SH-SY5Y (cell line): ENCODE results near the gene ENAH.

Experiments
- GATA2 ChIP-seq: IDR thresholded peaks from 2 replicates; pipeline ENCODE4 v1.6.1; 2011; ENCODE audit warnings: mild to moderate bottlenecking, low read depth, low read length
- GATA3 ChIP-seq: IDR thresholded peaks from 2 replicates; pipeline ENCODE4 v1.6.1; 2011; ENCODE audit warnings: low read depth, mild to moderate bottlenecking, low read length, moderate library complexity

Gene ENAH

GRCh38 chr1:225545649-225546048, 107.3 kb downstream of the ENAH start:
- TF ChIP-seq GATA3 (no peak), GATA2 (no peak)

- TF ChIP-seq GATA3, result no peak
- no peak for TF ChIP-seq GATA2
Measured at GRCh38 chr1:225544924-225545323, 108.0 kb downstream of the ENAH start.

GRCh38 chr1:225544263-225544662, 108.7 kb downstream of the ENAH start:
- TF ChIP-seq GATA2 (no peak), GATA3 (no peak)

GRCh38 chr1:225543350-225543749, 109.6 kb downstream of the ENAH start:
- TF ChIP-seq GATA2, result no peak
- TF ChIP-seq GATA3, result no peak

GRCh38 chr1:225541383-225541782, 111.5 kb downstream of the ENAH start:
- TF ChIP-seq GATA3, result no peak
- no peak for TF ChIP-seq GATA2

GRCh38 chr1:225539575-225539974, 113.3 kb downstream of the ENAH start:
- TF ChIP-seq GATA2, result no peak
- TF ChIP-seq GATA3, result no peak

- TF ChIP-seq GATA2 (no peak), GATA3 (no peak)
Measured at GRCh38 chr1:225539069-225539468, 113.9 kb downstream of the ENAH start.

- TF ChIP-seq GATA2 (no peak), GATA3 (no peak)
Measured at GRCh38 chr1:225537554-225538251, 115.2 kb downstream of the ENAH start.

- TF ChIP-seq GATA3, result no peak
- no peak for TF ChIP-seq GATA2
Measured at GRCh38 chr1:225535280-225535679, 117.6 kb downstream of the ENAH start.

GRCh38 chr1:225534772-225535171, 118.2 kb downstream of the ENAH start:
- no peak for TF ChIP-seq GATA3
- no peak for TF ChIP-seq GATA2

GRCh38 chr1:225534135-225534534, 118.8 kb downstream of the ENAH start:
- TF ChIP-seq GATA3, result no peak
- TF ChIP-seq GATA2, result no peak

GRCh38 chr1:225533238-225533637, 119.7 kb downstream of the ENAH start:
- TF ChIP-seq GATA3, result no peak
- no peak for TF ChIP-seq GATA2

GRCh38 chr1:225532240-225532944, 120.5 kb downstream of the ENAH start:
- TF ChIP-seq GATA3 (no peak), GATA2 (no peak)

- TF ChIP-seq GATA2, result no peak
- TF ChIP-seq GATA3, result no peak
Measured at GRCh38 chr1:225529726-225530125, 123.2 kb downstream of the ENAH start.

GRCh38 chr1:225527575-225527974, 125.3 kb downstream of the ENAH start:
- TF ChIP-seq GATA3 (no peak), GATA2 (no peak)

GRCh38 chr1:225526878-225527277, 126.0 kb downstream of the ENAH start:
- TF ChIP-seq GATA2, result no peak
- TF ChIP-seq GATA3, result no peak
